HCT116 (cell line): Measurements from ENCODE around the gene DUSP6.

Experiments
- CEBPB ChIP-seq: IDR thresholded peaks from 2 replicates; pipeline ENCODE4 v1.6.1; 2012; ENCODE audit warnings: low read depth
- EGR1 ChIP-seq: IDR thresholded peaks from 2 replicates; pipeline ENCODE4 v1.6.1; 2012; ENCODE audit warnings: low read depth
- ELF1 ChIP-seq: IDR thresholded peaks from 2 replicates; pipeline ENCODE4 v1.6.1; 2012; ENCODE audit warnings: low read depth, borderline replicate concordance
- EZH2 ChIP-seq: fragments of 200-600 bp; sonication (generic); IDR thresholded peaks from 2 replicates; pipeline ENCODE4 v1.6.1; 2017; ENCODE audit warnings: antibody characterized with exemption, mixed run types
- EZH2phosphoT487 ChIP-seq: fragments of 200-600 bp; IDR thresholded peaks from 2 replicates; pipeline ENCODE4 v1.6.1; 2018; ENCODE audit warnings: antibody characterized with exemption, borderline replicate concordance
- FOSL1 ChIP-seq: IDR thresholded peaks from 2 replicates; pipeline ENCODE4 v1.6.1; 2012; ENCODE audit warnings: low read depth
- POLR2A ChIP-seq: IDR thresholded peaks from 2 replicates; pipeline ENCODE4 v1.7.0; 2011; ENCODE audit warnings: borderline replicate concordance; ENCODE audit not compliant: insufficient read depth, insufficient read length; ENCODE audit errors: extremely low read depth
- SIN3A ChIP-seq: IDR thresholded peaks from 2 replicates; pipeline ENCODE4 v1.6.1; 2012; ENCODE audit warnings: low read depth
- TCF7L2 ChIP-seq: IDR thresholded peaks from 2 replicates; pipeline ENCODE4 v1.7.0; 2011; ENCODE audit warnings: borderline replicate concordance, inconsistent platforms; ENCODE audit not compliant: insufficient read depth, insufficient read length; ENCODE audit errors: extremely low read depth
- TF ChIP-seq, protein P1 (sequence below), 3 experiments: fragments of 200-600 bp in 1 of 3; sonication (generic) in 1 of 3; IDR thresholded peaks in 2 of 3; conservative IDR thresholded peaks in 1 of 3; 2 replicates each; pipeline ENCODE4 v1.5.1; 2012 to 2017; ENCODE audit warnings: low read depth in 2 of 3, low read length in 2 of 3, antibody characterized with exemption in 1 of 3, borderline replicate concordance in 1 of 3, control low read depth in 1 of 3, mild to moderate bottlenecking in 1 of 3, mixed read lengths in 1 of 3, mixed run types in 1 of 3, moderate library complexity in 1 of 3; ENCODE audit not compliant: insufficient read depth in 1 of 3
- TF ChIP-seq, protein P2 (sequence below): IDR thresholded peaks from 2 replicates; pipeline ENCODE4 v1.6.1; 2012
- TF ChIP-seq, protein P3 (sequence below): IDR thresholded peaks from 2 replicates; pipeline ENCODE4 v1.6.1; 2011; ENCODE audit warnings: mild to moderate bottlenecking, low read length, moderate library complexity; ENCODE audit not compliant: insufficient replicate concordance; ENCODE audit errors: extremely low read depth
- TF ChIP-seq, protein P4 (sequence below): IDR thresholded peaks from 2 replicates; pipeline ENCODE4 v1.6.1; 2012

DNA sequence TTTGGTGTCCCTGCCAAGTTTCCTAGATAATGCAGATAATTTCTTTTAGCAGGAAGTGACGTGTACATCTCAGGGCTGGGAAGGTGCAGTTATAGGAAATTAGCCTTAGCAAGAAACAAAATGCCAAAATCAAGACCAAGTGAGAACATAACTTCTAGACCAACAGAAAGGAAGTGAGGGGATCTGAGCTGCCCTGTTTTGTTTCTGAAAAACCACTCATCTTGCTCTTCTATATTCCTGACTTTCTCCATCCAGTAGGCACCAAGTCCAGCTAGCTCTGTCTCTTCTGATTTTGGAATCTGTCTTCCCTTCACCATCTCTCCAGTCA is 23.9 kb upstream of the DUSP6 start:
- TF ChIP-seq, protein P1, sequence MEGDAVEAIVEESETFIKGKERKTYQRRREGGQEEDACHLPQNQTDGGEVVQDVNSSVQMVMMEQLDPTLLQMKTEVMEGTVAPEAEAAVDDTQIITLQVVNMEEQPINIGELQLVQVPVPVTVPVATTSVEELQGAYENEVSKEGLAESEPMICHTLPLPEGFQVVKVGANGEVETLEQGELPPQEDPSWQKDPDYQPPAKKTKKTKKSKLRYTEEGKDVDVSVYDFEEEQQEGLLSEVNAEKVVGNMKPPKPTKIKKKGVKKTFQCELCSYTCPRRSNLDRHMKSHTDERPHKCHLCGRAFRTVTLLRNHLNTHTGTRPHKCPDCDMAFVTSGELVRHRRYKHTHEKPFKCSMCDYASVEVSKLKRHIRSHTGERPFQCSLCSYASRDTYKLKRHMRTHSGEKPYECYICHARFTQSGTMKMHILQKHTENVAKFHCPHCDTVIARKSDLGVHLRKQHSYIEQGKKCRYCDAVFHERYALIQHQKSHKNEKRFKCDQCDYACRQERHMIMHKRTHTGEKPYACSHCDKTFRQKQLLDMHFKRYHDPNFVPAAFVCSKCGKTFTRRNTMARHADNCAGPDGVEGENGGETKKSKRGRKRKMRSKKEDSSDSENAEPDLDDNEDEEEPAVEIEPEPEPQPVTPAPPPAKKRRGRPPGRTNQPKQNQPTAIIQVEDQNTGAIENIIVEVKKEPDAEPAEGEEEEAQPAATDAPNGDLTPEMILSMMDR (IDR thresholded peaks at IDR 0.05 in 2 of 3, conservative IDR thresholded peaks at IDR 0.05 in 1 of 3; ENCODE audit: borderline replicate concordance in 1 of 3, insufficient read depth in 1 of 3, low read depth in 2 of 3, low read length in 2 of 3) = no peak
- no peak for TF ChIP-seq POLR2A
- no peak for TF ChIP-seq FOSL1
- TF ChIP-seq TCF7L2 = no peak
- TF ChIP-seq EGR1 = no peak
- TF ChIP-seq, protein P2, sequence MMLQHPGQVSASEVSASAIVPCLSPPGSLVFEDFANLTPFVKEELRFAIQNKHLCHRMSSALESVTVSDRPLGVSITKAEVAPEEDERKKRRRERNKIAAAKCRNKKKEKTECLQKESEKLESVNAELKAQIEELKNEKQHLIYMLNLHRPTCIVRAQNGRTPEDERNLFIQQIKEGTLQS = no peak
- TF ChIP-seq, protein P3, sequence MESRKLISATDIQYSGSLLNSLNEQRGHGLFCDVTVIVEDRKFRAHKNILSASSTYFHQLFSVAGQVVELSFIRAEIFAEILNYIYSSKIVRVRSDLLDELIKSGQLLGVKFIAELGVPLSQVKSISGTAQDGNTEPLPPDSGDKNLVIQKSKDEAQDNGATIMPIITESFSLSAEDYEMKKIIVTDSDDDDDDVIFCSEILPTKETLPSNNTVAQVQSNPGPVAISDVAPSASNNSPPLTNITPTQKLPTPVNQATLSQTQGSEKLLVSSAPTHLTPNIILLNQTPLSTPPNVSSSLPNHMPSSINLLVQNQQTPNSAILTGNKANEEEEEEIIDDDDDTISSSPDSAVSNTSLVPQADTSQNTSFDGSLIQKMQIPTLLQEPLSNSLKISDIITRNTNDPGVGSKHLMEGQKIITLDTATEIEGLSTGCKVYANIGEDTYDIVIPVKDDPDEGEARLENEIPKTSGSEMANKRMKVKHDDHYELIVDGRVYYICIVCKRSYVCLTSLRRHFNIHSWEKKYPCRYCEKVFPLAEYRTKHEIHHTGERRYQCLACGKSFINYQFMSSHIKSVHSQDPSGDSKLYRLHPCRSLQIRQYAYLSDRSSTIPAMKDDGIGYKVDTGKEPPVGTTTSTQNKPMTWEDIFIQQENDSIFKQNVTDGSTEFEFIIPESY = no peak
- no peak for TF ChIP-seq CEBPB
- TF ChIP-seq SIN3A = no peak
- TF ChIP-seq EZH2 = no peak
- TF ChIP-seq EZH2phosphoT487 = no peak
- TF ChIP-seq ELF1 = no peak
- TF ChIP-seq, protein P4, sequence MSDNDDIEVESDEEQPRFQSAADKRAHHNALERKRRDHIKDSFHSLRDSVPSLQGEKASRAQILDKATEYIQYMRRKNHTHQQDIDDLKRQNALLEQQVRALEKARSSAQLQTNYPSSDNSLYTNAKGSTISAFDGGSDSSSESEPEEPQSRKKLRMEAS = no peak
